T1000 (cell line): Measurements from ENCODE around the gene ZMIZ2.
"Not testable (repeated sequence)": the region's sequence is repeated elsewhere in the genome, so short reads cannot be mapped to it uniquely, and the experiment has no call there.

Experiments used
- DNase-seq: peaks from one replicate; lab custom pipeline; 2025; ENCODE audit warnings: mixed read lengths; lab: John Stamatoyannopoulos, UW

ZMIZ2 gene

GRCh38 chr7:44729949-44730590, 18.6 kb upstream of the ZMIZ2 start:
- no peak for DNase-seq

GRCh38 chr7:44732971-44733370, 15.7 kb upstream of the ZMIZ2 start:
- DNase-seq: not testable (repeated sequence)

DNA sequence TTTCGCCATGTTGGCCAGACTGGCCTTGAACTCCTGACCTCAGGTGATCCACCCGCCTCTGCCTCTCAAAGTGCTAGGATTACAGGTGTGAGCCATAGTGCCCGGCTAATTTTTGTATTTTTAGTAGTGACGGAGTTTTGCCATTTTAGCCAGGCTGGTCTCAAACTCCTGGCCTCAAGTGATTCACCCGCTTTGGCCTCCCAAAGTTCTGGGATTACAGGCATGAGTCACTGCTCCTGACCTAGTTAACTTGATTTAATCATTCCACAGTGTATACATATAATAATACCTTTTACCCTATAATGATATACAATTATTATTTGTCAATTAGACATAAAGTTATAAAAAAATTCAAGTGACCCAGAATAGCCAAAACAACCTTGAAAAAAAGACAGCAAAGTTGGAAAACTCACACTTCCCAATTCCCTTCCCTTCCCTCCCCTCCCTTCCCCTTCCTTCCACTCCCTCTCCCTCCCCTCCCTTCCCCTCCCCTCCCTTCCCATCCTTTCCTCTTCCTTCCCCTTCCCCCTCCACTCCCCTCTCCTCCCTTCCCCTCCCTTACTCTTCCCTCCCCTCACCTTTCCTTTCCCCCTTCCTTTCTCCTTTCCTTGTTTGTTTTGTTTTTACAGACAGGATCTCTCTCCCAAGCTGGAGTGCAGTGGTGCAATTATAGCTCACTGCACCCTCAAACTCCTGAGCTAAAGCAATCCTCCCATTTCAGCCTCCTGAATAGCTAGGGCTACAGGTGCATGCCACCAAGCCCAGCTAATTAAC, 14.8 kb upstream of the ZMIZ2 start:
- DNase-seq: peak; percentile 49

DNA sequence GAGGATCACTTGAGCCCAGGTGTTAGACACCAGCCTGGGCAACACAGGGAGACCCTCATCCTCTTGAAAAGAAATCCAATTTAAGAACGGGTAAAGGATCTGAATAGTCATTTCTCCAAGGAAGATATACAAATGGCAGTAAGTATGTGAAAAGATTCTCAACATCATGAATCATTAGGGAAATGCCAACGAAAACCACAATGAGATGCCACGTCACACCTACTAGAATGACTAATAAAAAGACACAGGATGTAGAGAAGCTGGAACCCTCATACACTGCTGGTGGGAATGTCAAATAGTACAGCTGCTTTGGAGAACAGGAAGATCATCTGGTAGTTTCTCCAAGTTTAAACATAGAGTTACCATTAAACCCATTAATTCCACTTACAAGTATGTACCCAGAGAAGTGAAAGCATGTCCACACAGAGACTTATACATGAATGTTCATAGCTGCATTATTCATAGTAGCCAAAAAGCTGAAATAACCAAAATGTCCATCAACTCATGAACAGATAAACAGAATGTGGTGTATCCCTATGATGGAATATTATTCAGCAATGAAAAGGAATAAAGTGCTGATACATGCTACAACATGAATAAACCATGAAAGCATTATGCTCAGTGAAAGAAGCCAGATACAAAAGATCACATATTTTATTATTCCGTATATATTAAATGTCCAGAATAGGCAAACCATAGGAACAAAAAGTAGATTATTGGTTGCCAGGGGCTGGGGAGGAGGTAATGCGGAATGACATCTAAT, 13.1 kb upstream of the ZMIZ2 start:
- peak; percentile 56 for DNase-seq

DNA sequence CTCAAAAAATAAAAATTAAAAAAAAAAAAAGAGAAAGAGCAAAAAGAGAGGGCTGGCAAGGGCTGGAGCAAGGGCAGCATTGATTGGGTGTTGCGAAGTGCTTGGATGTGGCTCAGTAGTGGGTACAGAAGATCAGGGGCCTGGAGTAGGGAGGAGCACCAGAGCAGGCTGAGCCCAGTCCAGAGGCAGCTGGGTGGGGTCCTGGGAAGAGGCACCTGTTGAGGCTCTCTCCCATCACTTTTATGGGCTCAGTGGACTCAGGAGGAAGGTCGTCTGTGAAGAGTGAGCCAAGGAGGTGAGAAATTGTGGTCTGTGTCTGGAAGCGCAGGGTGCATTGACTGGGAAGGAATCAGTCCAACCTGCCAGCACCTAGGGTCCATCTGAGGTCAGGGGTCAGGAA, 11.8 kb upstream of the ZMIZ2 start:
- DNase-seq: no peak

- no peak for DNase-seq
Observed at GRCh38 chr7:44738051-44738723, 10.5 kb upstream of the ZMIZ2 start.

- no peak for DNase-seq
Observed at GRCh38 chr7:44738876-44739665, 9.6 kb upstream of the ZMIZ2 start.

DNA sequence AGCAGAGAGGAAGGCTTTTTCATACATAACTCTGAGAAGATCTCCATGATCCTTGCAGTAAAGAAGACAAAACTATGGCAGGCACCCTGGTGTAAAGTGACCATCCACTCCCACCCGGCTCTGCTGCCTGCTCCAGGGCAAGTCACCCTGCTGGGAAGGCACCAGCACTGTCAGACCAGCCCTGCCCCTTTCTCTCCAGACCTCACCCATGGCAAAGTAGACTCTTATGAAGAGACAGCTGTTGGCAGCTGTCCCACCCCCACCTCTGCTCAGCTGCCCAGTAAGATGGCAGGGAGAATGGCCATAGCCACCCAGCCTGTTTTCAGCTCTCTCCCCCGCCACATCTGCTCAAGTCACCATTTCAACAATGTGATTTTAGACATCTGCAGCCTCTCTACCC, 8.6 kb upstream of the ZMIZ2 start:
- DNase-seq: no peak

GRCh38 chr7:44743750-44744149, 4.9 kb upstream of the ZMIZ2 start:
- no peak for DNase-seq

DNA sequence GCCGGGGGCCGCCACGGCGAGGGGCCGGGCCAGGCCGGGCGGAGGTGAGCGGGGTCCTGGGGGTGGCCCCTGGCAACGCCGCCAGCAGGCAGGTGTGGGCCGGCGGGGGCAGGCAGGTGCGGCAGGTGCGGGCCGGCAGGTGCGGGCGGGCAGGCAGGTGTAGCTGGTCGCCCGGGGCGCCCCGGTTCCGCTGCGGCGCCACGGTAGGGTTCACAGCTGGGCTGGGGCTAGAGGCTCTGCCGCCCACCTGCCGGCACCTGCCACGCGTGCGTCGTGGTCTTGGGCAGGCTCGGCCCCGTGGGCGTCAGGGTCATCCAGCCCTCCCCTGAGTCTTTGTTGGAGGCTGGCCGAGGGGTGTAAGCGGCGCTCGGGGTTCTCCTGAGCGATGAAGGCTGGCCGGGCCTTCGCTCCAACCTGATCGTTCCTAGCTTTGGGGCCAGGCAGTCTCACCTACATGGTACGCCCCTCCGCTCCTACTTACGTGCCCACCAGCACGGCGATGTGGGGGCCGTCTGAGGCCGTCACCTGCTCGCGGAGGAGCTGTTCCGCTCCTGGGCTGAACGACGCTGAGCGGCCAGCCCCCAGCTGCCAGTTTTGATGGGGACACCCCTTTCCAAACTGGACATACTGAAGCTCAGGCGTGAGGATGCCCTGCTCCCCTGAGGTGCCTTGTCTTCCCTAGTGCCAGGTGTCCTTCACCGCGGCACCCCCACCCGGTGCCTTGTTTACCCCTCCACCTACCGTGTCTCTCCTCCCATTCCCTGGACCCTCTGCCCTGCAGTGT, 493 bp downstream of the ZMIZ2 start:
- DNase-seq: no peak

DNA sequence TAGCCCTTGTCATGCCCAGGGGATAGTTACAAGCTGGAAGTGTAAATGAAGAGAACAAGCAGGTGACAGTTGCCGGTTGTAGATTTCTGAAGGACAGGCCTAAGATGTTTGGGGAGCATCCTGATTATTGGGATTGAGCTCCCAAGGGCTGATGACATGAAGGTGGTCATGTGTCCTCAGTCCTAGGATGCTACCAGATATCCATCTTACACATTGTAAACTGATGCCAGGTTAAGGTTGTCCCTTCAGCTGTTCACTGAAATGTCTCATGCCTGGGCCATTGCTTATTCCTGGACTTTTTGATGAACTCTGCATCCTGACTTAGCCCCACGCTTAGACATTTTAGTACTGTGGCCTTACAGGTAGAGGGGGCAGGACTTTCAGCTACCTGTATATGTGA, 1.3 kb downstream of the ZMIZ2 start:
- DNase-seq: no peak

GRCh38 chr7:44750424-44750823, 1.8 kb downstream of the ZMIZ2 start:
- DNase-seq: no peak

- no peak for DNase-seq
Observed at GRCh38 chr7:44750921-44751571, 2.4 kb downstream of the ZMIZ2 start.

DNA sequence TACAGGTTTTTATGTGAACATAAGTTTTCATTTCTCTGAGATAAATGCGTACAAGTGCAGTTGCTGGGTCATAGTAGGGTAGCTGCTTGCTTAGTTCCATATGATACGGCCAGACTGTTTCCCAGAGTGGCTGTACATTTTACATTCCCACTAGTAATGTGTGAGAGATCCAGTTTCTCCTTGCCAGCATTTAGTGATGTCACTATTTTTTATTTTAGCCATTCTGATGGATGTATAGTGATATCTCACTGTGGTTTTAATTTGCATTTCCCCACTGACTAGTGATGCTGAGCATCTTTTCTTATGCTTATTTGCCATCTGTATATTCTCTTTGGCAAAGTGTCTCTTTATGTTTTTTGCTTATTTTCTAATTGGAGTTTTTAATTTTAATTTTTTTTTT, 4.2 kb downstream of the ZMIZ2 start:
- DNase-seq: no peak

DNA sequence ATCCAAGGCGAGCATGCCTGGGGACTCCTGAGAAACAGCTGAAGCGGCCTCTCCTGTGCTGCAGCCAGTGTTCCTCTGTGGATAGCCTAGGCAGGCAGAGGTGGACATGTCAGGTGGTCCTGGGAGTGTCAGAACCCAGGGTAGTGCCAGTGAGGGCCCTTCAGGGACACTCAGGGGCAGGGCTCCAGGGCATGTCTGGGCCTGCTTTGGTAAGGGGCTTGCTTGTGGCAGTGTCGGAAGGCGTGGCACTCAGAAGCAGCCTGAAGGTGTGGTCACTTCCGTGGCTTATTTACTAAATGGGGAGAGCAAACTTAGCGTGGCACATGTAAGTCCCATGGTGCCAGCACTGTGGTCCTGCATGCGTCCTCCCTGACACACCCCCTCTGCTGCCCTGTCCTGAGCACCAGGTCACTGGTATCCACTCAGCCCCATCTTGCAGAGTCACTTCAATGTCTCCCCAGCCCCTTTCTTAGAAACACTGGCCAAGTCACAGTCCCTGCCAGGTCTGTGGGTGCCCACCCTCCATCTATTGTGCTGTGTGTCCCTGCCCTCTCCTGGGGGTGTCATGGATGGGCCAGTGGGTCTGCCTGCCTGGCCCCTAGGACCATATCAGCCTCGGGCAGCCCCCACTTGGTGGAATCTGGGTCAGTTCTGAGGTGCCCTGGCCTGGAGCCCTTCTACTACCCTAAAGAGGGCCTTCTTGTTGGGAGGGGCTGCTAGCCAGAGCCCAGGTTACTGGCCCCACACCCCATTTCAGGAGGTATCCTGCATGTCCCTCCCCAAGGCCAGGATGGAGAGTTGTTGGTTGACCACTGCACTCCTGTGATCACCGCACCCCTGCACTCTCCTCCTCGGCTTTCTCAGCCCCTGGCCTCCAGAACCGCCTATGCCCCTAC, 6.4 kb downstream of the ZMIZ2 start:
- DNase-seq: no peak

GRCh38 chr7:44755698-44756627, 7.3 kb downstream of the ZMIZ2 start:
- no peak for DNase-seq

DNA sequence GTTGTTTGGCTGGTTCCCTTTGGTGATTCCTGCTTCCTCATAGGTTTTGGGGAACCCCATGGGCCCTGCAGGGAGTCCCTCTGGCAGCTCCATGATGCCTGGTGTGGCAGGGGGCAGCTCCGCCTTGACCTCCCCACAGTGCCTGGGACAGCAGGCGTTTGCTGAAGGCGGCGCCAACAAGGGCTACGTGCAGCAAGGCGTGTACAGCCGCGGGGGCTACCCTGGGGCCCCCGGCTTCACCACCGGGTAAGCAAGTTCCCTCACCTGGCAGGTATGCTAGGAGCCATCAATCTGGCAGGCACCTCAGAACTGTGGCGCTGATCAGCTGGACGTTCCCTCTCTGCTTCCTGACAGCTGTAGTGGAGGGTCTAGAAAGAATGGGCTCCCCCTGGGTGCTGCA, 8.3 kb downstream of the ZMIZ2 start:
- DNase-seq: no peak

DNA sequence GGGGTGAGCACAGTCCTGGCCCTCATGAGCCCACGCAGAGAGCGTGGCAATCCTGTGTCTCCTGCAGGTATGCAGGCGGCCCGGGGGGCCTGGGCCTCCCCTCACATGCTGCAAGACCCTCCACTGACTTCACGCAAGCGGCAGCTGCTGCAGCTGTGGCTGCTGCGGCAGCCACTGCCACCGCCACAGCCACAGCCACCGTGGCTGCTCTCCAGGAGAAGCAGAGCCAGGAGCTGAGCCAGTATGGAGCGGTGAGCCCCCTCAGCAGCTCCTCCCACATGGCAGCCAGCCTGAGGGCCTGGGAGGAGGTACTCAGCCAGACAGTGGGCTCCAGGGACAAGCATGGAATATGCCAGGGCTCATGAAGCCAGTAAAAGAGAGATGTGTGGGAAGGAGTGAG, 8.7 kb downstream of the ZMIZ2 start:
- no peak for DNase-seq
